GM12865 (cell line): Measurements from ENCODE around the gene TIPIN.

Experiments
- DNase-seq: peaks from one replicate; pipeline ENCODE4 v3.0.0; 2010; ENCODE audit warnings: low read depth
- H3K4me3 ChIP-seq: 2 replicates; pipeline ENCODE4 v1.5.1; 2011; ENCODE audit warnings: mild to moderate bottlenecking, low read depth, low read length, control low read depth
- CTCF ChIP-seq: IDR thresholded peaks from 2 replicates; pipeline ENCODE4 v1.5.1; 2011; ENCODE audit warnings: low read length, control low read depth, low read depth, inconsistent platforms; ENCODE audit not compliant: insufficient read depth; ENCODE audit errors: missing control alignments

Gene TIPIN

GRCh38 chr15:66356359-66357236 is at the start of gene TIPIN:
TIPIN (minus strand) TSS chr15:66356685; CDS start chr15:66352947, 3,738 bp downstream.
- TF ChIP-seq CTCF, result no peak
- peak; percentile 99 for DNase-seq
- H3K4me3 ChIP-seq, result peak within 1 kb of the TSS; percentile 65

- H3K4me3 ChIP-seq, result no peak overlapping the region
- no peak for DNase-seq
- TF ChIP-seq CTCF, result no peak
Observed at GRCh38 chr15:66405615-66406014, 49.1 kb upstream of the TIPIN start.

- no peak overlapping the region for H3K4me3 ChIP-seq
- no peak for TF ChIP-seq CTCF
- no peak for DNase-seq
Observed at GRCh38 chr15:66405007-66405406, 48.5 kb upstream of the TIPIN start.

GRCh38 chr15:66404532-66404931 is 48.0 kb upstream of the TIPIN start:
- DNase-seq, result no peak
- no peak for TF ChIP-seq CTCF
- H3K4me3 ChIP-seq, result no peak overlapping the region

- no peak overlapping the region for H3K4me3 ChIP-seq
- TF ChIP-seq CTCF, result no peak
- no peak for DNase-seq
Observed at GRCh38 chr15:66404122-66404521, 47.6 kb upstream of the TIPIN start.

GRCh38 chr15:66403323-66403722 is 46.8 kb upstream of the TIPIN start:
- DNase-seq, result peak; percentile 36
- TF ChIP-seq CTCF, result no peak
- H3K4me3 ChIP-seq, result no peak overlapping the region
